Putamen (tissue), 1 donor: ENCODE data around the gene HAUS7.

Experiments used
- DNase-seq: peaks from one replicate; pipeline ENCODE4 v3.0.0-alpha.2; 2016; ENCODE audit warnings: low spot score

HAUS7 gene

DNA sequence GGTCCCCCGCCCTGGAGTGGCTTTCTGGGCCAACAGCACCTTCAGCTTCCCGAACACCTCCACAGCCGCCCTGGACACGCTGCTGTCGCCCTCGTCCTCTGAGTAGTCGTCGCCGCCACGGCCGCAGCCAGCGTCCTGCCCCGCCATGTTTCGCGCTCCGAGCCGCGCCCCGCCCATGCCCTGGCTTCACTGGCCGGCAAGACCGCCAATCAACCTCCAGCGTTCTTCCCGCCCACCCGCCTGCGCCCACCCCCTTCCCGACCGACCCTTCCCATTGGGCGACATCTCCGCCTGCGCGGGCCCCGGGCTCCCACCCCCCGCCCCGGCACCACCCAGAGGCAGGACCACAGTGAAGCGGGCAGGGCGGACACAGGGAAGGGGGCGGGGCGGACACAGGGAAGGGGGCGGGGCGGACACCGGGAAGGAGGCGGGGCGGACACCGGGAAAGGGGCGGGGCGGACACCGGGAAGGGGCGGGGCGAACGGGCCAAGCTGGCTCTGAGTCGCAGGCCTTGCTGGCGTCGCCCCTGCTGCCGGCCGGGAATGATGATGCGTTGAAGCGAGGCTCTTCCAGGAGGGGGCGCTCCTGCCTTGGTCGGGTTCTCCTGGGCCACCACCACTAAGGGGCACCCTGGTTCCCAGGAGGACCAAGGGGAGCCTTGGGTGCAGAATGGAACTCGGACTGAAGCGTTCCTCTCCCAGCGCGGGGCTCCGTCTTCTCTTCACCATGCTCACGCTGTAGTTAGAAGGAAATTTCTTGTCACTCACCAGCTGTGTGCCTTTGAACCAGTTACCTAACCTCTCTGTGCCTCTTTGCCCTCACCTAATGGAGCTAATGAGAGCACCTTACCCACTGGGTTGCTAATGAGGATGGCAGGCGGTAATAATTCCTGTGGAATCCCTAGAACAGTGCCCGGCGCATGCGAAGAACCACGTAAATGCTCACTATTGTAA, at the start of gene HAUS7:
TSS of gene HAUS7 (minus strand) at position 166 of the 953 bp plus-strand sequence. CDS start at position 147, 19 bp downstream.
- DNase-seq: peak; percentile 89

DNA sequence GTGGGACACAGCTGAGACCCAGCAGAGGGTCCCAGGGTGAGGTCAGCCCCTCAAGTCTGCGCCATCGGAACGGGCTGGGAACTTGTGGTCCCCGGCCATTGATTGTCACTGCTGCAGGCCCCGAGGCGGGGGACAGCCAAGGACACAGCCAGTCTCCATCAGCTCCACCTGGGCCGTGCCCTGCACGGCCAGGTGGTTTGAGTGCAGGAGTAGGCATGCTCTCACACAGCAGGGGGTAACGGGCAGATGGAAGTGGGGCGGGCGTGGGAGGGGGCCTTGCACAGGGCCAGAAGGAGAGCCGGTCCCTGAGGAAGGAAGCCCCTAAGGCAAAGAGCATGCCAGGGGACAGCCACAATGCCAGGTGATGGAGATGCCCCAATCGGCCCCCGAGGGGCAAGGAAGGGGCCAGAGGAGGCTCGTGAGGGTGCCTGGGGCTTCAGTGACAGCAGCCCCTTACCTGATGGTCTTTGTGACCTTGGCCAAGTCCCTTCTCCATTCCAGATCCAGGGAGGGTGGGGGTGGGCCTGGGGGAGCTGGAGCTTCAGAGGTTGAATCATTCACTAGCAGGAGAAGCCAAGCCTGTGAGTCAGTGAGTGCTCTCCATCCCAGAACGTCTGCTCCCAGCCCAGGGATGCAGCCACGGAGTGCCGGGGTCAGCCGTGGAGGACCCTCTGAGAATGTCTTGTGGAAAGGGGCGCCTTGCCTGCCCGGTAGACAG, 49.4 kb upstream of the HAUS7 start:
- DNase-seq: no peak

DNA sequence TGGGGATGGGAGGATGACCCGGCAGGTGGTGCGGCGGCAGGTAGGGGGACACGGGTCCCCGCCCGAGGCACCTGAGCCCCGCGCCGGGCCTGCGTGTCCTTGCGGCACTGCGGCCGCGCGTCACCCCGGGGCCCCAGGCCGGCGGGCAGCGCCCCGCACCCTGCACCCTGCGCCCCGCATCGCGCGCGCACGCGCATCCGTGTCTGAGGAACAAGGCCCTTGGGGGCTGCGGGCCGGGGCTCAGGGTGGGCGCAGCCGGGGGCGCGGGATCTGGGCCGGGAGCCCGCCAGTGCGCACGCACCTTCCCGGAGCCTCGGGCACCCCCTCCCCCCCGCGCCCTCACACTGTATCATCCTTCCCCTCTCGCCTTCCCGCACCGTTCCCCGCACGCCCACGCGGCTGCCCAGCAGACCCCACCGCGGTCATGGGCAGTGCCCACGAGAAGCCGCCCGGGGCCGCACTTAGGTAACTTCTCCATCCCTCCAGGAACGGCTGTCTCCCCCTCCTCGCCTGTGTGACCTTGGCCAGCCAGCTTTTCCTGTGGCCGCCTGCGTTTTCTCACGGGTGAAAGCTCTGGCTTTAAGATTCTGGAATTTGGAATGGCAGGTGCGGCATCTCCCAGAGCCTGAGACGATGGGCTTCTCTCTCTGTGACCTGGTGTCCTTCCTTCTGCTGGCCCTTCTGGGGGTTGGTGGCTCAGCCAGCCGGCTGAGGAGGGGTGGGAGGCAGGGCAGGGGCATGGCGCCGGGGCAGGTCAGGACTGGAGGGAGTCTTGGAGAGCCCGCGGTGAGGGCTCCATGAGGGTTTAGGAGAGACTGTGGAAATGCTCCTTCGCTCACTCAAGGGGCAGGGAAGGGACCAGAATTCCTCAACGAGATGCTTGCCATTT, 47.8 kb upstream of the HAUS7 start:
- DNase-seq: no peak

DNA sequence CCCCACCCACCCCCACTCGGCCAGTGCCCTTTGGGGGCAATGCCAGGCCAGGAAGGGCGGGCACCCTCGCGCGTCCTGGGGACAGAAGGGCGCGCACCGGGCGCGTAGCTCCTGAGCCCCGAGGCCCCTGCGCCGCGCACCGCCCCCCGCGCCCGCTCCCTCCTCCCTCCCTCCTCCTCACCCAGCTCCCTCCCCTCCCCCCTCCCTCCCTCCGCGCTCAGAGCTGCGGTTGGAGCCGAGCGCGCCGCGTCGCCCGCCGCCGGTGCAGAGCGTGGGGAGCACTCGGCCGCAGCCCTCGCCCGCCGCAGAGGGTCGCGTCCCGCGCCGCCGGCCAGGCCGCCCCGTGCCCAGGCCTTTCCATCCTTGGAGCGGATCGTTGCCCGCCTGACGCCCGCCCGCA, 47.0 kb upstream of the HAUS7 start, which contains the start of gene ATP2B3:
TSS of gene ATP2B3 (plus strand) at position 220 of the 400 bp plus-strand sequence. CDS start 18,606 bp downstream, outside the sequence.
- DNase-seq: no peak

DNA sequence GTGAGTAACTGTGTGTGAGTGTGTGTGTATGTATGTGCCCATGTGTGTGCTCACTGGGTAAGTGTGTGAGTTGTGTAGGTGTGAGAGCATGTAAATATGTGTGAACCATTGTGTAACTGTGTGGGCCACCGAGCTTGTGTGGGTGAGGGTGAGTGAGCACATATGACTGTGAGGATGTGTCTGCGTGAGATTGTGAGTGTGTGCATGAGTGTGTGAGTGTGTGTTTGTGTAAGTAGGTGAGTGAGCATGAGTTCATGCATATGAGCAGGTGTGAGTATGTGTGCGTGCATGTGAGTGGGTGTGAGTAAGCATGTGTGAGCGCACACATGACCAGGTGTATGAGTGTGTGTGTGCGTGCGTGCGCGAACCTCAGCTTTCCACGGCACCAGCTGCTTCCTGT, 45.7 kb upstream of the HAUS7 start:
- no peak for DNase-seq

DNA sequence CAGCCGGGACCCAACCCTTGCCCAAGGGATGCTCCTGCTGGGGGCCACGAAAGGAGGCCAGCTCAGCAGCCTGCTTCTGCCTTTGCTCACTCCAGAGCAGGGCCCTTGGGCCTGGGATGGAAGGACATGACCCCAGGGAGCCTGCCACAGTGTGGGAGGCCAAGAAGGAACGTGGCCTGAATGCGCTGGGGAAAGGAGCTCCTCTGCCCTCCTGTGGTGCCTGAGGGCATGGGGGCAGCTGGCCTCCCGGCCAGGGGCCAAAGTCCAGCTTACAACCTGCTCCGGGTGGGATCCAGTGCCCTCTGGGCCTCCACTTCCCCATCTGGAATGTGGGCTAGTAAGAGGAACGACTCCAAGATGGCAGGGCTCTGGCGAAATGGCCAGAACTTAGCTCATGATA, 45.1 kb upstream of the HAUS7 start:
- no peak for DNase-seq

DNA sequence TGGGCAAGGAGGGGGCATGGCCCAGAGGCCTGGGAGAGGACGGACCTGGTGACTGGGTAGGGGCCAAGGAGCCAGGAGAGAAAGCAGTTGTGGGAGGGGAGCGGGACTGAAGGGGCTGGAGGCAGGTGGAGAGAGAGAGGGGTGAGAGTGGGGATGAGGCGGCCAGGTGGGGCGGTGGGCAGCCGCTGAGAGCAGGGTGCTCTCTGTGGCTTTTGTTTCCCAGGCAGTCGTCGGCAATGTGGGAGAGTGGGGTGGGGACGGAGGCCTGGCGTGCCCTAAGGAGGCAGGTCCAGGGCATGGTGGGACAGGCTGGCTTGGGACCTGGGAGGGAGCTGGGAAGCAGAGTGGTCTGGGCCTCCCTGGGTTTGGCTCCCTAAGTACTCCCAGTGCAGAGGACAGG, 43.9 kb upstream of the HAUS7 start:
- no peak for DNase-seq

DNA sequence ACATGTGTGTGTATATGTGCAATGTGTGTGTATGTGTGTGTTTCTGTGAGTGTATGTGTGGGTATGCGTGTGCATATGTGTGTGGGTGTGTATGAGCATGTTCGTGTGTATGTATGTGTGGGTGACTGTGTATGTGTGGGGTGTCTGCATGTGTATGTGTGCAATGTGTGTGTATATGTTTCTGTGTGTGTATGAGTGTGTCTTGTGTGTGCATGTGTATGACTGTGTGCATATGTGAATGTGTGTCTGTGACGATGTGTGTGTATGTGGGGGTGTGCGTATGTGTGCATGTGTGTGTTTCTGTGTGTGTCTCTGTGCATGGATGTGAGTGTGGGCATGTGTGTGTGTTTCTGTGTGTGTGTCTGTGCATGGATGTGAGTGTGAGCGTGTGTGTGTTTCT, 42.9 kb upstream of the HAUS7 start:
- no peak for DNase-seq

DNA sequence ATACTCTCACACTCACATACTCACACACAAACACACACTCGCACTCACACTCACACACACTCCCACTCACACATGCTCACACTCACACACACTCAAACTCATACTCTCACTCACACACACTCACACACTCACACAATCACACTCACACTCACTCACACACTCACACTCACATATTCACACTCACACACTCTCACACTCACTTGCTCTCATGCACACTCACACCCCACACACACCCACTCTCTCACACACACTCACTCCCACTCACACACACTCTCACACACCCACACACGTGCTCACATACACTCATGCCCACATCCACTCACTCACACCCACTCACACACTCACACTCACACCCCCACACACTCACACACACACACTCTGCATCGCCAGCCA, 42.1 kb upstream of the HAUS7 start:
- DNase-seq: no peak

DNA sequence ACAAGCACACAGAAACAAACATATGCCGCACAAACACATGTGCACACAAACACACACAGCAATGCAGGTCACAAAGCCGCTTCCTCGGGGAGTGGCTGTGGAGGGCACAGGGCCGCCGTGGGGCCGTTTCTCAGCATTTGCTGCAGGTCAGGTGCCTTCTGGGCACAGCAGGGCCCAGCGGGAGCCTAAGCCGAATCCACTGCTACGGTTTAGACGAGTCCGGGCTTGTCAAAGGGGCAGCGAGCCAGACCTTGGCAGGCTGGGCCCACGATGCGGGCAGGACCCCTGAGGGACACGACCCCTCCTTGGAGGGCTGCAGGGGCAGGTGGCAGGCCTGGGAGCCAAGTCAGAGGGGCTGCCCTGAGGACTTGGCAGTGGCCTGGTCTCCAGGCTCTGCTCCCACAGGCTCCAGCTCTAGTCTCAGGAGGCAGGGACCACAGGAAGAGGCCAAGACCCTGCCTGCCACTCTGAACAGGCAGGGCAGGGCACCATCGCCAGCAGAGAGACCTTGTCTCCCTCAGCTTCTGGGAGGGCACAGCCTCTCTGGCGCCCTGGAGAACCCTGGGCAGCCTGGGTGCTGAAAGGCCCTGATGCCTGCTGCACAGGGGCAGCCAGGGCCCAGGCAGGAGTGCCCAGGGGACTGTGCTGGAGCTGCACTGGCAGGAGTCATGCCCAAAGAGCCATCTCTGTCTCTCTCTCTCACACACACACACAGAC, 41.6 kb upstream of the HAUS7 start:
- DNase-seq: no peak

DNA sequence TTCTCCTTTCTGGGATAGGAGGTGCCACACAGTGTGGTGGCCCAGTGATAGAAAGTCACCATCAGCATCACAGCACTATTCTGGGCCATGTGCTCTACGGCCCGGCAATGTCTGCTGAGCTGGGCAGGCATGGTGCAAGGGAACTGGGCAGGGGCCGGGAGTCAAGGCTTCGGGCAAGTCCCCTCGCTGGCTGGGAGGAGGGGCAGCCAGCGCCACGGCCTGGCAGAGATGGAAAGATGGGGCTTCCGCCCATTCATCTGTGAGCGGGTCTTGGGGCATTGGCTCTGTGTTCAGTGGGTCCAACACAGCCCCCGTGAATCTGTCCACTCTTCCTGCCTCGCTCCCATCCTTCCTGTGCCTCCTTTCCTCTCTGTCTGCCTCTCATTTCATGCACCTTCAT, 40.0 kb upstream of the HAUS7 start:
- no peak for DNase-seq

DNA sequence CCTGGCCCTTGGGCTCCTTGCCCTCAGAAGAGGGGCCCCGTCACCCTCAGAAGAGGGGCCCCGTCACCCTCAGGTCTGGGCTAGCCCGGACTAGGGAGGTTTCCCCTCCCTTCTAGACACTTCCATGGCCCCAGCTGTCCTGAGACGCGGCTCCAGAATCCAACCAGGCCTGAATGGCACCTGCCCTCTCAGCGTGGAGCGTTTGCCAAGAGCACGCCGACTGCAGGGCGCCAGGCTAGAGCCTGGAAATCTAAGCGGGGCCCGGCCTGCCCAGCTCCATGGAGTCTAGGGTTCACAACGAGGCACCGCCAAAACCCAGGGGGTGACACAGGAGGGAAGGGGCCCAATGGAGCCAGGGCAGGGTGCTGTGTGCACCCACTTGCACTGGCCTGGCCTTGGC, 39.2 kb upstream of the HAUS7 start:
- no peak for DNase-seq

DNA sequence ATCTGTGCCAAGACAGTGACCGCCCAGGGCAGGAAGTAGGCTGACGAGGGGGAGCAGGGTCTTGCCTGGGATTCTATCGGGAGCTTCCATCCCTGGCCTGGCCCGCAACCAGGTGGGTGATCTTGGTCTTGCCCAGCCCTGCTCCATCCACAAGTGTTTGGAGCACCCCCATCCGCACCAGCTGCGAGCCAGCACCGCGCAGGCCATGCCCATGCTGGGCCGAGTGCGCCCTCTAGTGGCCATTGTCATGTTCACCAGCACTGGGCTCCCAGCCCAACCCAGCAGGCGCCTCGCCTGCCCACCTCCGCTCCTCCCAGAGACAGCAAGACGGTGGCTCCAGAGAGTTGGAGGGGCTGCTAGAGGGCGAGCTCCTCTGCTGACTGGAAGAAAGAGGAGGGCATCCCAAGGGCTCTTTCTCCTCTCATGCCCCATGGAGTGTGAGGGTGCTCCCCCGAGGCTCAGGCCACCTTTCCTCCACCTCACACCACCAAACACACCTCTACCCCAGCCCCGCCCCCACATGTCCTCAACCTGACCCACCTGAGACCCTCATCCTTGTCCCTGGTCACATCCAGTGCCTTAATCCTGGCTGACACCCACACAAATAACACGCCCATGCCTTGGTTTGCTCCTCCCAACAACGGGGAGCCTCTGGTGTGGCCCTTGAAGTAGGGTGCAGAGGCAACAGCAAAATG, 37.3 kb upstream of the HAUS7 start:
- DNase-seq: peak; percentile 62

DNA sequence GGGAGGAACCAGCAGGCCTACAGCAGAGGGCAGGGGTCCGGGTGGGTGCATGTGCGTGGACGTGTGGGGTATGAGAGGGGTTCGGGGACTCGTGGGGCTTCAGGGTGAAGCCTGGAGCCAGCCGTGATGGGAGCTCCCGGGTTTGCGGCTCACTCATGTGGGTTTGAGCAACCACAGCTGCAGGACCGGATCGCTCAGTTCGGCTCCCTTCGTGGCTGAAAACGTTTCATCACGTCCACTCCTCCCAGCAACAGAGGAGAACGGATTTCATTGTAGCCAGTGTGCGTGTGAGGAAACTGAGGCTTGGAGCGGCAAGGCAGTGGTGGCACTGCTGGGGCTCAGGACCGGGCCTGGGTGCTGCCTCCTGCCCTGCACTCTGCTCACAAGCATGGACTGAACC, 35.0 kb upstream of the HAUS7 start:
- DNase-seq: no peak

DNA sequence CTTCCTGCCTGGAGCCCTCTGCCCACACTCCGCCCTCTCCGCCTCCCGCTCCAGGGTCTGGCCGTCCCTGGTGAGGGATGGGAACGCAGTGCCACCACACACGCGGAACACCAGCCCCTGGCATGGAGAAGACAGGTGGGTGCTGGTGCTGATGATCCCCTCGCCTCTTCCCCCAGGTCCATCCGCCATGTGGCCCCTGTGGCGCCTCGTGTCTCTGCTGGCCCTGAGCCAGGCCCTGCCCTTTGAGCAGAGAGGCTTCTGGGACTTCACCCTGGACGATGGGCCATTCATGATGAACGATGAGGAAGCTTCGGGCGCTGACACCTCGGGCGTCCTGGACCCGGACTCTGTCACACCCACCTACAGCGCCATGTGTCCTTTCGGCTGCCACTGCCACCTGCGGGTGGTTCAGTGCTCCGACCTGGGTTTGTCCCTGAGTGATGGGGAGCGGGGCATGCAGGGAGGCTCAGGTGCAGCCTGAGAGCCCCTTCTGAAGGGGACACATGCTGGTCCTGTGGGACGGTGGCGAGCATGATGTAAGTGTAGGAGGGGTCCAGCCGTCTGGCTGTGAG, 34.2 kb upstream of the HAUS7 start:
- no peak for DNase-seq

DNA sequence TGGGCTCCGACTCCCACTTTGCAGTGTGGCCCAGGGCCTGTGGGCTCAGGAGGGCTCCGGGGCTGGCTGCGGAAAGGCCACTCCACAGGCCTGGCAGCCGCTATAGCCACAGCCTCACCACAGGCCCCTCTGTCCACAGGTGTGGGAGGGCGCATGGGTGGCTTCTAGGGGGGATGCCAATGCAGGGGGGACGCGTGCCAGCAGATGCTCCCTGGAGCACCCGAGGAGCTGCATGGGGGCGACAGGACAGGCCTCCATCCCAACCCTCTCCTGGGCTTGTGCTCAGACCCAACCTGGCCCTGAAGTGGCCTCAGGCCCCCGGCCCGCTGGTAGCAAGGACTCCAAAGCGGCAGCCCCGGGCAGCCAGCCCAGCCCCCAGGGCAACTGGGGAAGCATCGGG, 32.4 kb upstream of the HAUS7 start:
- DNase-seq: no peak

DNA sequence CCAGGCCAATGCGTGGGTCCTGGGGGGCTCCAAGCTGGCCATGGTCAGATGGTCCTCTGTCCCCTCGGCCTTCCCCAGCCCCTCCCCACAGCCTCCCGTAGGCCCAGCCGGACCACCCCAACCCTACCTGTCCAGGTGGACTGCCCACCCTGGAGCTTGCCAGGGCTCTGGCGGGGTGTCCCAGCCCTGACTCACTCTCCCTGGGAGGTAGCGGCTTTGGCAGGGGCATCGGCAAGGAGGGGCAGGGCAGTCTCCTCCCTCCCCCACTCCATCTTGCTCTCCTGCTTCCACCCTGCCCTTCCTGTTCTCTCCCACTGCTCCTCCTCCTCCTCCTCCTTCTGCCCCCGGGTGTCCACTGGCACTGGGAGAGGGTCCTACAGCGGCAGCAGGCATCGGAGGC, 31.8 kb upstream of the HAUS7 start:
- no peak for DNase-seq

DNA sequence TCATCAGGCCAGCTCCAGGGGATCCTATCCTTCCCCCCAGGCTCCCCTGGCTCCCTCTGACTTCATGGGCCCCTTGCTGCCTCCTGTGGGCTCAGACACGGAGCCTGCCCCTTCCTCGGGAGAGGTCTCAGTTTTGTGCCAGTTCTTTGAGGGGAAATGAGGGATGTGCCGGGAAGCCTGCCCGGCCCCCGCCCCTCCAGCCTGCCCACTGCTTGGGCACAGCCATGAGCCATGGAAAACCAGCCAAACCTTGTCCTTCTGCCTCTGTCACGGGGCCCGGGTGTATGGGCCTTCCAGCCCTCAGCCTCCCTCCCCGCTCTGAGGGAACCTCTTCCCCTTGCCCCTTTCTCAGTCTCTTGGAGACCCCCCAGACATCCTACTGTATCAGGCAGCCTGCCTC, 31.2 kb upstream of the HAUS7 start:
- DNase-seq: no peak

DNA sequence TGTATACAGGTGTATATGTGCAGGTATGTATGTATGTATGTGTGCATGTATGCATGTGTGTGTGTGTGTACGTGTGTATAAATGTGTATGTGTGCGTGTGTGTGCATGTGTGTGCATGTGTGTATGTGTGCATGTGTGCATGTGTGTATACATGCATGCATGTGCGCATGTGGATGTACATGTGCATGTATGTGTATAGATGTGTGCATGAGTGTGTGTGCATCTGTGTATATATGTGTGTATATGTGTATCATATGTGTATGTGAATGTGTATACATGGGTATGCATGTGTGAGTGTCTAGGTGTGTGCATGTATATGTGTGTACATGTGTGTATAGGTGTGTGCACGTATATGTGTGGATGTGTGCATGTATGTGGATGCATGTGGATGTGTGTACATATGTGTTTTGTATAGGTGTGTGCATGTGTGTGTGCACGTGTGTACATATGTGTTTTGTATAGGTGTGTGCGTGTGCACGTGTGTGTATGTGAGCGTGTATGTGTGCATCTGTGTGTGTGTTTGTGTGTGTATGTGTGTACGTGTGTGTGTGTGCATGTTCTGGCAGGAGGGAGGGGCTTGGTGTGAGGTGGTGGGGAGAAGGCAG, 30.4 kb upstream of the HAUS7 start:
- DNase-seq: no peak

DNA sequence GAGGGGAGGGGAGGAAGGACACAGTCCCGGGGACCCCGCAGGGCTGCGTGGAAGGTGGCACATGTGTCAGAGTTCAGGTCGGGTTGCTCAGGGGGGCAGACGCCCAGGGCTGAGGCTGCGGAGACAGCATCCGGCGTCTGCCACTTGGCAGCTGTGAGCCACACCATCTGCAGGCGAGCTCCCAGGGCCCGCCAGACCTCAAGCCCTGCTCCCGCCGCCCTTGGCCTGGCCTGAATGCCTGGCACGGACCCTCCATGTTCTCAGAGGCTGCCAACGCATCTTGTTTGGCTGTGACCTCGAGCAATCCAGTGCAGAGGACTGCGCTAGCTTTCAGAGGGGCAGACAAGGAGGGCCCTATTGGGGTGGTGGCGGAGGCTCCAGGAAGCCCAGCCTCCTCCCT, 29.5 kb upstream of the HAUS7 start:
- peak; percentile 67 for DNase-seq
